Measurements from ENCODE around the gene PPP6R2.

Gene PPP6R2

DNA sequence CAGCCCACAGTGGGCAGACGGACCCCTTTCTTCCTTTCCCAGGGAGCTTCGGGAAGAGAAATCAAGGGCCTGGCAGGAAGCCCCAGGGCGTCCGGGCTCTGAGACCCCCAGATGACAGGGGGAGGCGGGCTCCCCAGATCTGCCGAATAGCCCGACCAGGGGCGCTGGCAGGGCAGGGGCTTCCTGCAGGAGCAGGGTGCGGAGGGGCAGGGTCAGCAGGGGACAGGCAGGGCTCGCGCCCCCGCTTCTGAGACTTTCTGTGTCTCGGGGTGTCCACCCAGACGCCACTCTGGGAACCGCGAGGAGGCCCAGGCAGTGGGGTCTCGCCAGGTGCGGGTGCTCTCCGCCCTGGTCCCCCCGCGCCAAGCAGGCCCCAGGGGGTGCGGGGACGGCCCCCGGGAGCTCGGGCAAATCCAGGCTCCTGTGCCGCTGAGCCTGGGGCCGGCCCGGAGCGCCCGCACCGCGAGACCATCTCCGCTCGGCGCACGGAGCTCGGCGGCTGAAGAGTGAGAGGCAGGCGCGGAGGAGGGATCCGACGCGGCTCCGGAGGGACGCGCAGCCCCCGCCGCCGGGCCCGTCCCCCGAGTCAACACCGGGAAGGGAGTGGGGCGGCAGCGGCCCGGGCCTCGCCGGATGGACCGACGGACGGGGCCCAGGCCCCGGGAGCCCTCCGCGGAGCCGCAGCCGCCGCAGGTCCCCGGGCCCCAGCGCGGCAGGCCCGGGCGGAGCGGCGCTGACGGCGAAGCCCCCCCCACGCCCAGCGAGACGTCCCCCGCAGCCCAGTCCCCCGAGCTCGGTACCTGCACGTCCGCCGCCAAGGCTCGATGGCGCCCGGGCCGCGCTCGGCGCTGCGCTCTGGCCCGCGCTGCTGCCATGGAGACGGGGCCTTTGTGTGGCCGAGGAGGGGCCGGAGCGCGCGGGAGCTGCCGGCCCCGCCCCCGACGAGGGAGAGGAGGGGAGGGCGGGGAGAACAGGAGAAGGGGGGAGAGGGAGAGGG, 36.1 kb upstream of the PPP6R2 start, which contains the start of gene PLXNB2:
TSS of gene PLXNB2 (minus strand) at position 894 of the 997 bp plus-strand sequence. CDS start 17,062 bp downstream, outside the sequence.
- Histone ChIP-seq H3K9ac (ENCODE audit: low read depth in 1 of 2, low read length in 2 of 2) (peak within 1 kb of the TSS; percentile 88 to 93), H3K27ac (ENCODE audit: low read depth in 2 of 2, low read length in 2 of 2) (peak within 1 kb of the TSS; percentile 91 to 95), H3K36me3 (ENCODE audit: control insufficient read depth in 2 of 2, insufficient read depth in 2 of 2, low read length in 2 of 2) (no peaks in the 10 kb centered on the region), H3K27me3 (ENCODE audit: control insufficient read depth in 2 of 2, insufficient read depth in 2 of 2, low read length in 2 of 2) (no peaks in the 10 kb centered on the region), H3K4me3 (ENCODE audit: low read length in 2 of 2) (peak within 1 kb of the TSS; percentile 82 to 84), H3K9me3 (ENCODE audit: control insufficient read depth in 2 of 2, low read length in 2 of 2) (no peaks in the 10 kb centered on the region), H3K4me1 (ENCODE audit: control insufficient read depth in 2 of 2, insufficient read depth in 2 of 2, low read length in 2 of 2) (peaks cover 53 to 57% of the 10 kb centered on the region in 2 donors)

DNA sequence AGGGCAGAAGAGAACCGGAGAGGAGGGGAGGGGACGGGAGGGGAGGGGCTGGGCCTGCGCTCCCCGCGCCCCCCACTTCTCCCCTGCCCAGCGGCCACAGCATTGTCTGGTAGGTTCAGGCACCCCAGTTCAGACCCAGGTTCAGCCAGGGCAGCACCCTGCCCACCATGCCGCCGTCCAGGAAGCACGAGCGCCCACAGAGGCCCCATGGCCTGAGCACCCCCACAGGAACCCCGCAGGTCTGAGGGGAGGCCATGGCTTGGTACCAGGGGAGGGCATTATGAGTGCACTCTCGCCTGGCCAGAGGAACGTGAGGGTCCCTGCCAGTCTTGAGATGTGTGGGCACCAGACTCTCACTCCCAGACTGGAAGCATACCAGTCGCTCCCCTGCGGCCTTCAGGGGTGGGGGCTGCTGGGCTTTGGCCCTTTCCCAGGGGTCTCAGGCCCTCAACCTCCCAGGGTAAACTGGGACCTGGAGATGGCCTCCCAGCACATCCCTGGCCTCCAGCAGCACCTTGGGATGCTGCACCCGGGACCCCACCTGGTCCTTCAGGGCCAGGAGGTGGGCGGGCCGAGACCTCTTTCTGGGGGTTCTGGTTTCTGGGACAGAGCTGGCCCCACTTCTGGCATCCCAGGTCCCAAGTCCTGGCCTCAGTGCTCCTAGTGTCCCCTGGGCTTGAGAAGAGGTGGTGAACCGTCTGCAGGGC, 35.1 kb upstream of the PPP6R2 start:
- Histone ChIP-seq H3K9ac (ENCODE audit: low read depth in 1 of 2, low read length in 2 of 2) (no peak overlapping the region), H3K36me3 (ENCODE audit: control insufficient read depth in 2 of 2, insufficient read depth in 2 of 2, low read length in 2 of 2) (no peaks in the 10 kb centered on the region), H3K9me3 (ENCODE audit: control insufficient read depth in 2 of 2, low read length in 2 of 2) (no peaks in the 10 kb centered on the region), H3K4me3 (ENCODE audit: low read length in 2 of 2) (no peak overlapping the region), H3K27ac (ENCODE audit: low read depth in 2 of 2, low read length in 2 of 2) (peak overlapping the region; percentile 72 to 77), H3K27me3 (ENCODE audit: control insufficient read depth in 2 of 2, insufficient read depth in 2 of 2, low read length in 2 of 2) (no peaks in the 10 kb centered on the region), H3K4me1 (ENCODE audit: control insufficient read depth in 2 of 2, insufficient read depth in 2 of 2, low read length in 2 of 2) (peaks cover 43 to 47% of the 10 kb centered on the region in 2 donors)

DNA sequence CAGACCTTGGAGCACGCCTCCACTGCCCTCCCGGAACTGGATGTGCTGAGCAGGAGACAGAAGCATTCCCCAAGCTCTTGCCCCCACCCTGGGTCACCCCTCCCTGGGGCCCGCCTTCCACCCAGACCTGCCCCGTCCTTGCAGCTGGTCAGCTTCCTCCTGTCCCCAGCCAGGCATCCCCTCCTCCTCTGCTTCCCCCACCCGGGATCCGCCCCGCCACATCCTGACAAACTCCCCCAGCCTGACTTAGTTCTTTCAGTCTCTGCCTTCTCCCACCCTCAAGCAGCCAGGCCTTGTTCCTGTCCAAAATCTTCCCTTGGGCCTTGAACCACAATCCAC, 34.6 kb upstream of the PPP6R2 start:
- H3K27ac ChIP-seq (ENCODE audit: low read depth in 2 of 2, low read length in 2 of 2): peak overlapping the region; percentile 72 to 77
- no peaks in the 10 kb centered on the region for H3K36me3 ChIP-seq (ENCODE audit: control insufficient read depth in 2 of 2, insufficient read depth in 2 of 2, low read length in 2 of 2)
- no peaks in the 10 kb centered on the region for H3K27me3 ChIP-seq (ENCODE audit: control insufficient read depth in 2 of 2, insufficient read depth in 2 of 2, low read length in 2 of 2)
- peaks cover 38 to 41% of the 10 kb centered on the region in 2 donors for H3K4me1 ChIP-seq (ENCODE audit: control insufficient read depth in 2 of 2, insufficient read depth in 2 of 2, low read length in 2 of 2)
- H3K9ac ChIP-seq (ENCODE audit: low read depth in 1 of 2, low read length in 2 of 2): peak overlapping the region in 1 of 2 donors; percentile 12
- no peaks in the 10 kb centered on the region for H3K9me3 ChIP-seq (ENCODE audit: control insufficient read depth in 2 of 2, low read length in 2 of 2)
- no peak overlapping the region for H3K4me3 ChIP-seq (ENCODE audit: low read length in 2 of 2)

DNA sequence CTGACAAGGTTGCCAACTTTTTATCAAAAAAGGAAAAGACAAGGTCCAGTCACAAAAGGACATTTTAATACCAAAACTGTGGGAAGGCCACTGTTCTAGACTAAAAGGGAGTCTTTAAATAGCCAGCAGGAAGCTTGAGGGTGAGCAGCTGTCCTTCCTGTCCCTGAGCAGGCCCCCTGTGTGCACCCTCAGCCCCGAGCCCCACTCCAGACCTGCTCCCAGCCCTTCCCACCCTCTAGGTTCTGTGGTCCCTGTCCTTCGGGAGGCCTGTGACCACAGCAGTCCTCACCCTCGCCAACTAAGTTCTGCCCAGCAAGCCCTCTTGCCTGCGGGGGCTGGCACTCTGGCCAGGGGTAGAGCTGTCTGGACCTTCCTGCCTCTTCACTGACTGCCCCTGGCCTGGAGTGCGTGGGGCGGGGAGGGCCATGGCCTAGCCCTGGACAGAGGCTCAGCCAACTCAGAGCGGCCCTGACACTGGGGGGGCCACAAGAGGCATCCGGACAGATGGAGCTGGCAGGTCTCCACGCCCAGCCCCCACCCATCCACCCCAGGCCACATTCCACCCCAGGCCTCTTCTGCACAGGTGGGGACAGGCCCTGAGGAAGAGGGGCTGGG, 34.0 kb upstream of the PPP6R2 start:
- Histone ChIP-seq H3K4me1 (ENCODE audit: control insufficient read depth in 2 of 2, insufficient read depth in 2 of 2, low read length in 2 of 2) (peaks cover 35 to 38% of the 10 kb centered on the region in 2 donors), H3K9me3 (ENCODE audit: control insufficient read depth in 2 of 2, low read length in 2 of 2) (no peaks in the 10 kb centered on the region), H3K27me3 (ENCODE audit: control insufficient read depth in 2 of 2, insufficient read depth in 2 of 2, low read length in 2 of 2) (no peaks in the 10 kb centered on the region), H3K27ac (ENCODE audit: low read depth in 2 of 2, low read length in 2 of 2) (peak overlapping the region; percentile 69 to 77), H3K9ac (ENCODE audit: low read depth in 1 of 2, low read length in 2 of 2) (peak overlapping the region; percentile 12 to 32), H3K36me3 (ENCODE audit: control insufficient read depth in 2 of 2, insufficient read depth in 2 of 2, low read length in 2 of 2) (no peaks in the 10 kb centered on the region), H3K4me3 (ENCODE audit: low read length in 2 of 2) (peak overlapping the region in 1 of 2 donors; percentile 13)

GRCh38 chr22:50309601-50309991, 33.5 kb upstream of the PPP6R2 start:
- Histone ChIP-seq H3K4me1 (ENCODE audit: control insufficient read depth in 2 of 2, insufficient read depth in 2 of 2, low read length in 2 of 2) (peaks cover 34 to 39% of the 10 kb centered on the region in 2 donors), H3K4me3 (ENCODE audit: low read length in 2 of 2) (no peak overlapping the region), H3K9ac (ENCODE audit: low read depth in 1 of 2, low read length in 2 of 2) (no peak overlapping the region), H3K9me3 (ENCODE audit: control insufficient read depth in 2 of 2, low read length in 2 of 2) (no peaks in the 10 kb centered on the region), H3K36me3 (ENCODE audit: control insufficient read depth in 2 of 2, insufficient read depth in 2 of 2, low read length in 2 of 2) (no peaks in the 10 kb centered on the region), H3K27ac (ENCODE audit: low read depth in 2 of 2, low read length in 2 of 2) (peak overlapping the region; percentile 69 to 77), H3K27me3 (ENCODE audit: control insufficient read depth in 2 of 2, insufficient read depth in 2 of 2, low read length in 2 of 2) (no peaks in the 10 kb centered on the region)

GRCh38 chr22:50310031-50310722, 33.0 kb upstream of the PPP6R2 start:
- Histone ChIP-seq H3K4me3 (ENCODE audit: low read length in 2 of 2) (no peak overlapping the region), H3K36me3 (ENCODE audit: control insufficient read depth in 2 of 2, insufficient read depth in 2 of 2, low read length in 2 of 2) (no peaks in the 10 kb centered on the region), H3K27me3 (ENCODE audit: control insufficient read depth in 2 of 2, insufficient read depth in 2 of 2, low read length in 2 of 2) (no peaks in the 10 kb centered on the region), H3K9ac (ENCODE audit: low read depth in 1 of 2, low read length in 2 of 2) (no peak overlapping the region), H3K9me3 (ENCODE audit: control insufficient read depth in 2 of 2, low read length in 2 of 2) (no peaks in the 10 kb centered on the region), H3K4me1 (ENCODE audit: control insufficient read depth in 2 of 2, insufficient read depth in 2 of 2, low read length in 2 of 2) (peaks cover 34 to 35% of the 10 kb centered on the region in 2 donors), H3K27ac (ENCODE audit: low read depth in 2 of 2, low read length in 2 of 2) (peak overlapping the region in 1 of 2 donors; percentile 0)

GRCh38 chr22:50310949-50311444, 32.1 kb upstream of the PPP6R2 start:
- H3K9ac ChIP-seq (ENCODE audit: low read depth in 1 of 2, low read length in 2 of 2): no peak overlapping the region
- H3K4me1 ChIP-seq (ENCODE audit: control insufficient read depth in 2 of 2, insufficient read depth in 2 of 2, low read length in 2 of 2): peaks cover 25 to 28% of the 10 kb centered on the region in 2 donors
- H3K36me3 ChIP-seq (ENCODE audit: control insufficient read depth in 2 of 2, insufficient read depth in 2 of 2, low read length in 2 of 2): no peaks in the 10 kb centered on the region
- no peaks in the 10 kb centered on the region for H3K27me3 ChIP-seq (ENCODE audit: control insufficient read depth in 2 of 2, insufficient read depth in 2 of 2, low read length in 2 of 2)
- H3K27ac ChIP-seq (ENCODE audit: low read depth in 2 of 2, low read length in 2 of 2): no peak overlapping the region
- H3K9me3 ChIP-seq (ENCODE audit: control insufficient read depth in 2 of 2, low read length in 2 of 2): no peaks in the 10 kb centered on the region
- no peak overlapping the region for H3K4me3 ChIP-seq (ENCODE audit: low read length in 2 of 2)

- Histone ChIP-seq H3K9me3 (ENCODE audit: control insufficient read depth in 2 of 2, low read length in 2 of 2) (no peaks in the 10 kb centered on the region), H3K9ac (ENCODE audit: low read depth in 1 of 2, low read length in 2 of 2) (no peak overlapping the region), H3K27me3 (ENCODE audit: control insufficient read depth in 2 of 2, insufficient read depth in 2 of 2, low read length in 2 of 2) (no peaks in the 10 kb centered on the region), H3K36me3 (ENCODE audit: control insufficient read depth in 2 of 2, insufficient read depth in 2 of 2, low read length in 2 of 2) (no peaks in the 10 kb centered on the region), H3K4me1 (ENCODE audit: control insufficient read depth in 2 of 2, insufficient read depth in 2 of 2, low read length in 2 of 2) (peaks cover 23 to 24% of the 10 kb centered on the region in 2 donors), H3K27ac (ENCODE audit: low read depth in 2 of 2, low read length in 2 of 2) (no peak overlapping the region), H3K4me3 (ENCODE audit: low read length in 2 of 2) (no peak overlapping the region)
Measured at GRCh38 chr22:50311606-50312351, 31.3 kb upstream of the PPP6R2 start.

- Histone ChIP-seq H3K9ac (ENCODE audit: low read depth in 1 of 2, low read length in 2 of 2) (no peak overlapping the region), H3K4me1 (ENCODE audit: control insufficient read depth in 2 of 2, insufficient read depth in 2 of 2, low read length in 2 of 2) (peaks cover 23 to 24% of the 10 kb centered on the region in 2 donors), H3K4me3 (ENCODE audit: low read length in 2 of 2) (no peak overlapping the region), H3K9me3 (ENCODE audit: control insufficient read depth in 2 of 2, low read length in 2 of 2) (no peaks in the 10 kb centered on the region), H3K27me3 (ENCODE audit: control insufficient read depth in 2 of 2, insufficient read depth in 2 of 2, low read length in 2 of 2) (no peaks in the 10 kb centered on the region), H3K27ac (ENCODE audit: low read depth in 2 of 2, low read length in 2 of 2) (no peak overlapping the region), H3K36me3 (ENCODE audit: control insufficient read depth in 2 of 2, insufficient read depth in 2 of 2, low read length in 2 of 2) (no peaks in the 10 kb centered on the region)
Measured at GRCh38 chr22:50312371-50312770, 30.8 kb upstream of the PPP6R2 start.
